SW480 (cell line): ENCODE measurements around the gene LRP11.

Source experiments
- DNase-seq: peaks from one replicate; pipeline ENCODE4 v3.0.0-alpha.2; 2016; ENCODE audit warnings: low spot score

The LRP11 gene

GRCh38 chr6:149782337-149782736 lies 81.8 kb downstream of the LRP11 start:
- no peak for DNase-seq

GRCh38 chr6:149781715-149782114 lies 82.4 kb downstream of the LRP11 start:
- DNase-seq, result no peak

GRCh38 chr6:149779644-149779963 lies 84.6 kb downstream of the LRP11 start:
- no peak for DNase-seq

GRCh38 chr6:149777624-149778023 lies 86.5 kb downstream of the LRP11 start:
- DNase-seq, result no peak

DNA sequence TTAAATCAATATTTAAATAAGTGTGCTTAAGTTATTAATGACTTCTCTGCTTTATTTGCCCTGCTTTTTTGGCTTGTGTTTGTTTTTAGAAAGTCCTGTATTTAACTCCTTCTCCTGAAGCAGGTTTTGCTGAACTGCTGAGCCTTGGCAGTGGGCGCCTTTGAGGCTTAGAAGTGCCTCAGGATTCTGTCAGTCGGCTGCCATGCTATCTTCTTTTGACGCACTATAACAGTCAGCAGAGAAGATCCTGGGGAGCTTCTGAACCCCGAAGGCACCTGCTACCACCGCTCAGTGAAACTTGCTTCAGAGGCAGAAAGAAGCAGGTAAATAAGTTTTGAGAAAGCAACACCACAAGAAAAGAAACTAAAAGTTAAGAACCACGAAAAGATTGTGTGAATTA lies 92.2 kb downstream of the LRP11 start:
- no peak for DNase-seq

GRCh38 chr6:149771185-149771584 lies 93.0 kb downstream of the LRP11 start:
- no peak for DNase-seq

- no peak for DNase-seq
Observed at GRCh38 chr6:149769676-149770075, 94.5 kb downstream of the LRP11 start.
